Right kidney (tissue), 1 donor: Measurements from ENCODE around the gene PPM1F.

Experiments
- DNase-seq: peaks from one replicate; pipeline ENCODE4 v3.0.0-alpha.2; 2016

Gene PPM1F

GRCh38 chr22:21961886-21962654 lies 9.4 kb upstream of the PPM1F start:
- DNase-seq, result no peak

GRCh38 chr22:21961127-21961867 lies 8.6 kb upstream of the PPM1F start:
- DNase-seq, result no peak

GRCh38 chr22:21960200-21961126 lies 7.8 kb upstream of the PPM1F start:
- DNase-seq, result no peak

DNA sequence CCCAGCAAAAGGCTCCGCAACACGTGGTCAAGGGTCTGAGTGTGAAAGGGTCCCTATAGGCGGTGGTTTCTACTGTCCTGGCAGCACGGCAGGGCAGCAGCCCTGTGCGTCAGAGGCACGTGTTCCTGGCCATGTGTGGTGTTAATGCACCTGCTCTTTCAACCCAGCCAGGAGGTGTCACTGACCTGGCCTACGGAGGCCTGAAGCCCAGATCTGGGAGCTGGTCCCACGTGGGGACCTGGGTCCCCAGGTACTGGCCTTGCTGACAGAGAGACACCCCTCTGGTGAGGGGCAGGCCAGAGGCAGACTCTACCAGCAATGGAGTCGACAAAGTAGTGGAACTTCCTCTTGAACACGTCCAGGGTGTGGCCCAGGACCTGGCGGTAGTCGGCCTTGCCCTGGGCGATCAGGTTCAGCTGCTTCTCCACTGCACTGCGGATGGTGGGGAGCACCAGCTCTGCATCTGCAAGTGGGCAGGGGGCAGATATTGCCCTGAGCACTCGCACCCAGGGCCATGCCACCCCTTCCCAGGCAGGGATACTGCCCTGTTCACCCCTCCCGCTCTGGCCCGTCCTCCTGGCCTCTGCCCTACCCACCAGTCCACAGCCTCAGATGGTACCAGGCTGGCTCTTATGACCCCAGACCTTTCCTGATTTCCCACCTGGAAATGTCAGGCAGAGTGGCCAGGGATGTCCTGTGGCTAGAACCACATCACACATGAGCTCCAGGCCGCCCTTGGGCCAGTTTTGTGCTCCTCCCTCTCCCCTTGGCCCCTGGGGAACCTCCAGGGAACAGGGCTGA lies 6.8 kb upstream of the PPM1F start:
- no peak for DNase-seq

GRCh38 chr22:21958360-21959273 lies 6.0 kb upstream of the PPM1F start:
- DNase-seq, result no peak

DNA sequence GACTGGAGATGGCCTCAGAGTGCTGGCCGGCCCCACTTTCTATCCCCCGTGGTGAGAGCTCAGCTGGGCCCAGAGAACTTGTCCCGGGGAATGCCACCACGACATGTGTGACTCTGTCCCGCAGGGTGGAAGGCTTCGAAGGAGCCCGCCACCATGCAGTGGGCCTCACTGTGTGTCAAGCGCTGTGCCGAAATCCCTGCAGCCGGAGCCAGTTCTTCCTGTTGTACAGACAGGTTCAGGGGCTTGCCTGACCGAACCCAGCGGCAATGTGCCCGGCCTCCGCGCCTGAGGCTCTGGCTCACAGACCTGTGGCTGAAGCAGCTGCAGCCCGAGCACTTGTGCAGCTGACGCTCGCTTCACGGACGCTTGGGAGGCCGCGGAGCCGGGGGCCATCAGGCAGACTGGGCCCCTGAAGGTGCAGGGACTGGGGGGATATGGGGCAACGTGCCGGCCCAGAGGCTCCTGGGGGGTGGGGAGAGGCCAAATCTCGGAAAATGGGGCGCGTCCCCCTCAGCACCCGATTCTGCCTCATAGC lies 650 bp downstream of the PPM1F start:
- peak; percentile 52 for DNase-seq

- DNase-seq, result no peak
Measured at GRCh38 chr22:21951062-21951461, 1.6 kb downstream of the PPM1F start.

- no peak for DNase-seq
Measured at GRCh38 chr22:21949948-21950347, 2.7 kb downstream of the PPM1F start.

- no peak for DNase-seq
Measured at GRCh38 chr22:21949569-21949918, 3.1 kb downstream of the PPM1F start.

- DNase-seq, result no peak
Measured at GRCh38 chr22:21948824-21949568, 3.7 kb downstream of the PPM1F start.

- no peak for DNase-seq
Measured at GRCh38 chr22:21948390-21948789, 4.3 kb downstream of the PPM1F start.

DNA sequence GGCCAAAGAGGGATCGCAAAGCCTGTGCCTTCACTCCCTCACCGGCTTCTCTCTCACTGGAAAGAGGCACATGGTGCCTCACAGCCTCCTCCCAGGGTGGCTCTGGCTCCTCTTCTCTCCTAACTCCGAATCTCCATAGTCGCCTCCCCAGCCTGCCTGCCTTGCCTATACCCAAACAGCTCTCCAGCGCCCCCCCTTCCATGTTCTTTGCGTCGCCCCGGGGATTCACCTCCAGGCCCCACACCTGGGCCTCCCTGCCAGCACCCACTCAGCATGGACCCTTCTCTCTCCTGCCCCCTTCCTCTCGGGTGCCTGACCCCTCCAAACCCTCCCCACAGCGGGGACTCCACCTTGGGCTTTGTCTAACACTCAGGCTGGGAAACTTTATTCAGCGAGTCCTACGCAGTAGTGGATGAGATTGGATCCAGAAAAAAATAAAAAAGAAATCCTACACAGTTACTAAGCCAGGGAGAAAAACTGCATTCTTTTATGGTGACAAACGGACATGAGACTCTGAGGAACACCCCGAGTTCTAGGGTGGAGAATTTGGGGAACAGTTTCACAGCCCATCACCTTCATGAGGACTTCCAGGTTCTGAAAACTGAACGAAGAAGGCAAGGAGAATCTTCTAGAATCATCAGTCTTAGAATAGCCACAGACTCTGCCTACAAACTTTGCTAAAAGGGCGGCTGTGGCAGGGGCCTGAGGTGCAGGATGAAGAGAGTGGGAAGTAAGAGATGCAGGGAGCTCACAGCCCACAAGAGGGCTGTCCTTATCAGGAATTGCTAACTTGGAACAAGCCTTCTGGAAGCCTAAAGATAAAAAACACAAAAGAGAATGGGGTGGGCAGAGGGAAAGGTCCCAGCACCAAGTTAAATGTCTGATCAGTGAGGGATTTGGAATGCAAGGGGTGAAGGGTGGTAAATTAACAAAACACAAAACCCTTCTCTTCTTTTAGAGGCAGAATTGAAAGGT lies 5.3 kb downstream of the PPM1F start:
- DNase-seq, result no peak

GRCh38 chr22:21946262-21946925 lies 6.3 kb downstream of the PPM1F start:
- DNase-seq, result no peak

DNA sequence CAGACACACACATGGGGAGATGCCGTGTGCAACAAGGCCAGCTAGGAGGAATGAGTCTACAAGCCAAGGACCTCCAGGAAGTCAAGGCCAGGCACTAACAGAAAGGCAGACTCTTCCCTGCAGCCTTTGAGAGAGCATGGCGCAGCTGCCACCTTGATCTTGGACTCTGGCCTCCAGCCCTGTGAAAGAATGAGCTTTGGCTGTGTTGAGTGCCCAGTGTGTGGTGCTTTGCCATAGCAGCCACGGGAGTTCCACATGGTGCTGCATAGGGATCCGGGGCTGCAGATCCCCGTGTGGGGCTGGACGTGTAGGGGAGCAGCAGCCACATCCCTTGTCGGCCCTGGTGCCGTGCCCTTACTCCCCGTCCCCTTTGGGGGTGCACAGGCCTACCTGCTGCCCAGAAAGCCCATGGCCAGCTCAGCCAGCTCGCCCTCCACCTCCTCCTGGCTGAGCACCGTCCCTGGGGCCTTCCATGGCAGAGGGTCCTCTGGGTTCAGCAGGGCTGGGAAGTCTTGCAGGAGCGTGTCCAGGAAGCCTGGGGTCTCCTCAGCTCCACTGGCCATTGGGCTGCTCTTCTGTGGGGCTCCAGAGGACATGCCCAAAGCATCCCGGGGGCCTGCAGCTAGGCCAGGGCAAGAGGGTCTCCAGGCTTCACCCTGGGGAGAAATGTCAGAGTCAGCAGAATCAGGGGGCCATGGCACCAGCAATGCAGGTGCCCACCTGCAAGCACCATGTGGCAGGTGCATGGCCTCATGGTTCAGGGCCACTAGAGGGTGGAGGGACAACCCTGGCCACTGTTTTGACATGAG lies 7.0 kb downstream of the PPM1F start:
- DNase-seq, result no peak

DNA sequence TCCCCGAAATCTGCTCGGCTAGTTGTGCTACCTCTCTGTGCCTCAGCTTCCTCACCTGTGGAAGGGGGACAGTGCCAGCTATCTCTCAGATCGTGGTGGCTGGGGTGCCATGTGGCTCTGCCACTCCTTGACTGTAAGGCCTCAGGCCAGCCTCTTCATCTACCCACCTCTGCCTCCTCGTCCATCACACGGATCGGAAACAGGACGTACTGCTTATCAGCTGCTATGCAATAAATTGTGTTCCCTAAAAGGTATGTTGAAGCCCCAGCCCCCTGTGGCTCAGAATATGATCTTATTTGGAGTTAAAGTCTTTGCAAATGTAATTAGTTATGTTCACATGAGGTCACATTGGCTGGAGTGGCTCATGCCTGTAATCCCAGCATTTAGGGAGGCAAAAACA lies 7.8 kb downstream of the PPM1F start:
- no peak for DNase-seq

DNA sequence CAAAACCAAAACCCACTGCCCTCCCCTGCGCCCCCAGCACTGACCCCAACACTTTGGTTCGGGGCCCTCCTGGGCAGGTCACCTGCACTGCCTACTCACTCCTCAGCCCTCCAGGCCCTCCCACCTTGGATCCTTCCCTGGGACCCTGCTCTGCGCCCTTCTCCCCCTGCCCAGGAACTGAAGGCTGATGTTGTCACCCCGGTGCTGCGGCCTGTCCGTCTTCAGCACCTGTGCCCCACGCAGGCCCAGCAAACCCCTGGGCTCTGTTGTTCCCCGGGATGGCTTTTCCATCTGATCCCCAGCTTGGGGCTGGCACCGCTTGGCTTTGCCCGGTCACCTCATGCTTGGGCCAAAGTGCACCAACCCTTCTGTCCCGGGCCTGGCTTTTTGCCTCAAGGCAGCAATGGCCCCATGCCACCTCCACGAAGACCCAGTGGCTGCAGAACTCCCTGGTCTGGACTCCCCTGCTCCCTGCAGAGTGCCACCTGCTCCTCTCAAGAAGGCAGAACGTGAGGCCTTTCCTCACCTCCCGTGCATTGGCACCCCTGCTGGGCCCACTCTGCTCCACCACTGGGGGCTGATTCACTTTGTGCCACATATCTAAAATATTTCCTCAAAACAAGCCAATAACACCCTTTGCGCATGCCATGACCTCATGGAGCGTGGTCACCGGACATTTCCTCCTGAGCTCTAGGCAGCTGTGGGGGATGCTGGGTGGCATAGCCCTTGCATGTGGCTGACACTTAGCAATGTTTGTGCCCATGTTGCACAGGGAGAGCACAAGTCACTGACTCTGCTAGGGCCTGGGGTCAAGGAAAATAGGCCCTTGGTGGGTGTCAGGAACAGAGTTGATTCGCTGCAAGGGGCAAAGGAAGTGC lies 8.8 kb downstream of the PPM1F start:
- no peak for DNase-seq
